AG04450 (cell line): ENCODE results near the gene KDM1B. TPM values are rescaled to one million over a fixed set of nuclear protein-coding genes. Genes with fewer than 3 reads are reported as not detected.

Experiments
- CTCF ChIA-PET: fragments of 300-600, 350-600 bp; formaldehyde crosslinking; extraction: SDS; loops from one replicate; lab custom pipeline; 2022; ENCODE audit warnings: antibody characterized with exemption, inconsistent platforms; lab: Charles Lee
- POLR2A ChIA-PET: fragments of 350-600 bp; formaldehyde crosslinking; extraction: SDS; loops from one replicate; lab custom pipeline; 2021; ENCODE audit warnings: antibody characterized with exemption, inconsistent platforms; lab: Yijun Ruan, JAX
- DNase-seq: peaks from one replicate; pipeline ENCODE4 v3.0.0-alpha.2; 2011; ENCODE audit warnings: low read depth, low spot score
- H3K27ac ChIP-seq: one replicate; pipeline ENCODE4 v1.5.1; 2012; ENCODE audit warnings: low read depth, low read length, control low read depth
- H3K27me3 ChIP-seq: one replicate; pipeline ENCODE4 v1.6.0; 2012; ENCODE audit warnings: low read length; ENCODE audit not compliant: control insufficient read depth, insufficient read depth
- H3K4me3 ChIP-seq: 2 replicates; pipeline ENCODE4 v1.5.1; 2011; ENCODE audit warnings: mild to moderate bottlenecking, low read depth, low read length, control low read depth
- H3K9me3 ChIP-seq: 2 replicates; pipeline ENCODE4 v1.5.1; 2012; ENCODE audit warnings: low read length; ENCODE audit not compliant: control insufficient read depth, insufficient read depth
- CTCF ChIP-seq: IDR thresholded peaks from 2 replicates; pipeline ENCODE4 v1.5.1; 2011; ENCODE audit warnings: low read depth, low read length, control low read depth, inconsistent platforms
- polyA plus RNA-seq: library from polyadenylated mRNA; depleted of rRNA; stranded (reverse); fragments of >200 nt; gene quantifications from 2 replicates; pipeline ENCODE4 v1.2.3, GENCODE V29; 2011; rRNA removed
- small RNA-seq: library from RNA; depleted of rRNA; stranded (forward); fragments of <200 nt; gene quantifications from one replicate; pipeline ENCODE3, GENCODE V24; 2012; ENCODE audit warnings: low read depth; ENCODE audit not compliant: insufficient read length

The KDM1B gene
- polyA plus RNA-seq, 1 experiment, result 20.1 TPM

- no peak for TF ChIP-seq CTCF
- Histone ChIP-seq H3K9me3 (peaks cover 12% of the 10 kb centered on the region), H3K27ac (no peak overlapping the region), H3K27me3 (no peaks in the 10 kb centered on the region), H3K4me3 (no peak overlapping the region)
- ChIA-PET POLR2A (no interaction called here), CTCF (no interaction called here)
- DNase-seq, result no peak
These were observed 112.8 kb downstream of the KDM1B start for GRCh38 chr6:18268066-18268465.

- ChIA-PET CTCF (interaction anchor here (0.7 to 1.0 kb wide), 2 partner anchors 33 to 235 kb away, joined by 3 read pairs; no protein-coding TSS in a partner anchor), POLR2A (no interaction called here)
These were observed 114.0 kb downstream of the KDM1B start for GRCh38 chr6:18269253-18269652.

GRCh38 chr6:18269717-18270116 lies 114.5 kb downstream of the KDM1B start:
- Histone ChIP-seq H3K4me3 (no peak overlapping the region), H3K9me3 (peaks cover 12% of the 10 kb centered on the region), H3K27ac (no peak overlapping the region), H3K27me3 (no peaks in the 10 kb centered on the region)
- ChIA-PET CTCF (interaction anchor here (1.0 kb wide), 1 partner anchor 33 kb away, joined by 3 read pairs; no protein-coding TSS in a partner anchor), POLR2A (no interaction called here)
- no peak for TF ChIP-seq CTCF
- DNase-seq, result no peak

More at GRCh38 chr6:18269253-18269652, 114.0 kb downstream of the KDM1B start:
- no peak for TF ChIP-seq CTCF
- Histone ChIP-seq H3K4me3 (no peak overlapping the region), H3K9me3 (peaks cover 12% of the 10 kb centered on the region), H3K27ac (no peak overlapping the region), H3K27me3 (no peaks in the 10 kb centered on the region)
- DNase-seq, result no peak

- POLR2A ChIA-PET, result no interaction called here
These were observed 115.0 kb downstream of the KDM1B start for GRCh38 chr6:18270216-18270615.

More at GRCh38 chr6:18270216-18270615, 115.0 kb downstream of the KDM1B start:
- Histone ChIP-seq H3K9me3 (peaks cover 12% of the 10 kb centered on the region), H3K27me3 (no peaks in the 10 kb centered on the region), H3K4me3 (no peak overlapping the region), H3K27ac (no peak overlapping the region)
- no peak for DNase-seq
- CTCF ChIA-PET, result interaction anchor here (1.0 kb wide), 1 partner anchor 32 kb away, joined by 3 read pairs; no protein-coding TSS in a partner anchor
- no peak for TF ChIP-seq CTCF

Small RNA genes lying within 50 kb of the gene (small RNA-seq; reads per million reads assigned to genes)
- not detected for gene RF00019

Other genes with a start within 250 kb of the KDM1B start
- gene KIF13A, start 167.8 kb upstream of the KDM1B start, polyA plus RNA-seq, result 56.1 and 57.7 TPM in 2 replicates
- 1.4 TPM in 2 replicates for gene NHLRC1, start 32.7 kb upstream of the KDM1B start, polyA plus RNA-seq
- gene TPMT, start 345 bp upstream of the KDM1B start, polyA plus RNA-seq, result 20.5 and 25.8 TPM in 2 replicates
- 39.1 and 68.1 TPM in 2 replicates for gene DEK, start 109.1 kb downstream of the KDM1B start, polyA plus RNA-seq
- 0.25 and 0.35 TPM in 2 replicates for gene RNF144B, start 231.9 kb downstream of the KDM1B start, polyA plus RNA-seq